ENCODE data around the gene DCLK3. TPM values are rescaled to one million over a fixed set of nuclear protein-coding genes. Genes with fewer than 3 reads are reported as not detected.

The DCLK3 gene
- total and polyA plus RNA-seq, 2 of the 13 experiments (the other 11 are each of a cell fraction or from before 2014, with no cell fraction given): not detected

GRCh38 chr3:36786921-36787890, 22.9 kb upstream of the DCLK3 start:
- Histone ChIP-seq H3K36me3 (replicated peaks in 1 of 2; ENCODE audit: control insufficient read depth in 1 of 2, insufficient read depth in 2 of 2, low read length in 2 of 2) (no peaks in the 10 kb centered on the region), H3K27ac (ENCODE audit: extremely low read length, insufficient read depth, low read length) (no peak overlapping the region), H2AFZ (ENCODE audit: low read length) (no peak overlapping the region), H3K27me3 (ENCODE audit: control insufficient read depth in 1 of 2, insufficient read depth in 2 of 2, low read length in 2 of 2) (no peaks in the 10 kb centered on the region), H3K79me2 (ENCODE audit: insufficient read depth, low read length) (no peaks in the 10 kb centered on the region), H4K20me1 (ENCODE audit: insufficient read depth, low read length) (no peaks in the 10 kb centered on the region), H3K4me3 (replicated peaks in 1 of 3; ENCODE audit: insufficient read depth in 1 of 3, low read depth in 2 of 3, low read length in 3 of 3) (no peak overlapping the region), H3K4me2 (ENCODE audit: low read depth, low read length) (no peak overlapping the region), H3K9me3 (ENCODE audit: low read length) (no peaks in the 10 kb centered on the region), H3K9ac (ENCODE audit: insufficient read depth, low read depth, low read length) (no peak overlapping the region), H3K4me1 (ENCODE audit: insufficient read depth, low read length) (no peaks in the 10 kb centered on the region)
- TF ChIP-seq MAFG (CRISPR knock-in tag; IDR thresholded peaks at IDR 0.05) (no peak), ZBTB39 (CRISPR knock-in tag; IDR thresholded peaks at IDR 0.05) (no peak), RNF219 (CRISPR knock-in tag; IDR thresholded peaks at IDR 0.05) (no peak), ZNF337 (CRISPR knock-in tag; IDR thresholded peaks at IDR 0.05; ENCODE audit: borderline replicate concordance, low read depth) (no peak), ZNF512 (CRISPR knock-in tag; IDR thresholded peaks at IDR 0.05) (no peak), JUND (CRISPR knock-in tag; IDR thresholded peaks at IDR 0.05) (no peak), BRD4 (CRISPR knock-in tag; IDR thresholded peaks at IDR 0.05) (no peak), BCL3 (CRISPR knock-in tag; IDR thresholded peaks at IDR 0.05) (no peak), ZNF253 (CRISPR knock-in tag; IDR thresholded peaks at IDR 0.05; ENCODE audit: borderline replicate concordance) (no peak), RARG (CRISPR knock-in tag; IDR thresholded peaks at IDR 0.05; ENCODE audit: low read depth) (no peak)
- no peak for ATAC-seq
- DNase-seq (ENCODE audit: low spot score): no peak
- FAIRE-seq: no peak
- in situ Hi-C loops (cut with HindIII; ENCODE audit: extremely low pct_ligation_motif_present, low pct_unique_long_range_greater_than_20kb) (no loop called here), intact Hi-C loops (cut with micrococcal nuclease; ENCODE audit: unreplicated experiment) (no loop called here)
- 6% methylated on average over 3 of the region's 3 CpGs for WGBS (ENCODE audit: low lambda C conversion rate)
- BruUV-seq (replicated peaks): no TSS peak
- CTCF ChIA-PET (ENCODE audit: low intra/inter-chr PET ratio, low total read pairs): no interaction called here
- POLR2A ChIA-PET: no interaction called here
